Lower leg skin (tissue), 4 donors: ENCODE results near the gene GABBR2. TPM values are rescaled to one million over a fixed set of nuclear protein-coding genes. Genes with fewer than 3 reads are reported as not detected.
A peak's percentile ranks its signal among the peaks of the same experiment; 100 is the strongest.

ENCODE experiments used
- DNase-seq, 2 donors: peaks; one replicate each; pipeline ENCODE4 v3.0.0-alpha.2; 2019; ENCODE audit warnings: low spot score in 2 of 2
- H3K4me3 ChIP-seq: fragments of 200-600 bp; sonication (generic); 2 replicates; pipeline ENCODE4 v1.5.1; 2017; ENCODE audit warnings: mild to moderate bottlenecking, low read depth; ENCODE audit not compliant: poor library complexity, severe bottlenecking
- POLR2A ChIP-seq, 2 donors: fragments of 450-650 bp; IDR thresholded peaks; one replicate each; pipeline ENCODE4 v1.6.1; 2016 to 2017; ENCODE audit warnings: antibody characterized with exemption in 2 of 2, mild to moderate bottlenecking in 1 of 2, moderate library complexity in 1 of 2
- WGBS, 2 donors: methylation state at CpG; one replicate each; pipeline ENCODE4 v1.1.5; 2018; 5-methylcytosine and 5-hydroxymethylcytosine counted together
- intact Hi-C: fragments of 100-400 bp; cut with DNase I; formaldehyde crosslinking; loops from one replicate; pipeline ENCODE4 v1.15.0; 2023; ENCODE audit warnings: low total_unique reads
- total RNA-seq, 4 donors: library from RNA; depleted of rRNA; stranded (reverse); fragments of >200 nt; gene quantifications; one replicate each; pipeline ENCODE4 v1.1.0, GENCODE V29; 2016
- TF ChIP-seq, protein P1 (sequence below), 3 donors: fragments of 450-650 bp; IDR thresholded peaks; one replicate each; pipeline ENCODE4 v1.5.1; 2016; ENCODE audit warnings: antibody characterized with exemption in 3 of 3, mild to moderate bottlenecking in 3 of 3, moderate library complexity in 2 of 3

GABBR2 gene
- total RNA-seq, 4 donors from 2014 or later = 0.23 to 4.2 TPM; not detected in 2

DNA sequence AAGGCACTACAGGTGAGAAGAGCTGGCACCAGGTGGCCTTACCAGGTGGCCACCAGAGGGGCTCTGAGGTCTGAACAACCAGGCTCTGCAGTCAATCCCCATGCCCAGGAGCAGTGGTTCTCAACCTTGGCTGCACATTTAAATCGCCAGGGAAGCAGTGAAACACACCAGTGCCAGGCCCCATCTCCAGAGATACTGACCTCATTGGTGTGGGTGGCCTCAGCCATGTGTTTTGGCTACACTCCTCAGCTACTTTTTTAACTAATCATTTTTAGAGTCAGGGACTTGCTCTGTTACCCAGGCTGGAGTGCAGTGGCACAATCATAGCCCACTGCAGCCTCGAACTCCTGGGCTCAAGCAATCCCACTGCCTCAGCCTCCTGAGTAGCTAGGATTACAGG is 56.0 kb downstream of the GABBR2 start:
- WGBS, 2 donors = 90 to 91% methylated on average over 2 of the region's 2 CpGs
- no peak overlapping the region for H3K4me3 ChIP-seq
- intact Hi-C loops = no loop called here
- no peak for DNase-seq
- TF ChIP-seq, protein P1, sequence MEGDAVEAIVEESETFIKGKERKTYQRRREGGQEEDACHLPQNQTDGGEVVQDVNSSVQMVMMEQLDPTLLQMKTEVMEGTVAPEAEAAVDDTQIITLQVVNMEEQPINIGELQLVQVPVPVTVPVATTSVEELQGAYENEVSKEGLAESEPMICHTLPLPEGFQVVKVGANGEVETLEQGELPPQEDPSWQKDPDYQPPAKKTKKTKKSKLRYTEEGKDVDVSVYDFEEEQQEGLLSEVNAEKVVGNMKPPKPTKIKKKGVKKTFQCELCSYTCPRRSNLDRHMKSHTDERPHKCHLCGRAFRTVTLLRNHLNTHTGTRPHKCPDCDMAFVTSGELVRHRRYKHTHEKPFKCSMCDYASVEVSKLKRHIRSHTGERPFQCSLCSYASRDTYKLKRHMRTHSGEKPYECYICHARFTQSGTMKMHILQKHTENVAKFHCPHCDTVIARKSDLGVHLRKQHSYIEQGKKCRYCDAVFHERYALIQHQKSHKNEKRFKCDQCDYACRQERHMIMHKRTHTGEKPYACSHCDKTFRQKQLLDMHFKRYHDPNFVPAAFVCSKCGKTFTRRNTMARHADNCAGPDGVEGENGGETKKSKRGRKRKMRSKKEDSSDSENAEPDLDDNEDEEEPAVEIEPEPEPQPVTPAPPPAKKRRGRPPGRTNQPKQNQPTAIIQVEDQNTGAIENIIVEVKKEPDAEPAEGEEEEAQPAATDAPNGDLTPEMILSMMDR (IDR thresholded peaks at IDR 0.05) = no peak
- TF ChIP-seq POLR2A (IDR thresholded peaks at IDR 0.05) = no peak

DNA sequence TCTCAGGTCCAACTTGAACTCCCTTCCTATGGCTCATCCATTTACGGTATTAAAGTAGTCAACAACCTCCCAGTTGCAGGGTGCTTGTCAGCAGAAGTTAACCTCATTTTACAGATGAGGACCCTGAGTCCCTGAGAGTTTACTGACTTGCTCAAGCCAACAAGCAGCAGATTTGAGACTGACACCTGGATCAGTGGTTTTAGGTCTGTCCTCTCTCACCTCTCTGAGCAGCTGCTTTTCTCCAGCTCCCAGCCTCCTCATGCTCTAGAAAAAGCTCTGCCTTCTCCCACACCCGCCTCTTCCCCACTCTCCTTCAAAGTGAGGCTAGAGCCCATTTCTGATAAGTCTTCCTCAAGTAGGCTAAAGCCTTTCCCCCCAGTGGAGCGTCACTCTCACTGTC is 56.4 kb downstream of the GABBR2 start:
- 93% methylated on average over 3 of the region's 3 CpGs for WGBS, 2 donors
- TF ChIP-seq POLR2A (IDR thresholded peaks at IDR 0.05) = no peak
- intact Hi-C loops = no loop called here
- no peak overlapping the region for H3K4me3 ChIP-seq
- DNase-seq = peak in 1 of 2 donors; percentile 64

DNA sequence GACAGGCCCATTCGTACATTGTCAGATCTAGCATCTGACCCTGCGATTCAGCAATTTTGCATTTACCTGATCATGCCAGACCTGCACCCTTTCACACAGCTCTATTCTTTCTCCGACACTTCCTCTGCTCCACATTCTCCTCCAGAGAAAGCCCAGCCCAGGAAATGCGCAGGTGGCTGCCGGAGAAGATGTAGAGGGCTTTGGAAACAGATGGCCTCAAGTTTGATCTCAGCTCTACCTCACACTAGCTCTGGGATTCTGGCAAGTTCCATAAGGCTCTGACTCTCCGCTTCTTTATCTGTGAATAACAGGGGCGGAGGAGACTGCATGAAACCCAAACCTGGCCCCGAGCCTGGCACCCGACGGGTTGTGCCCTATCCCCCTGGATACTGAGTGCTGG is 61.5 kb downstream of the GABBR2 start:
- intact Hi-C loops = no loop called here
- peak in 1 of 2 donors; percentile 62 for DNase-seq
- H3K4me3 ChIP-seq = no peak overlapping the region
- WGBS, 2 donors = 87 to 88% methylated on average over 10 of the region's 10 CpGs
- TF ChIP-seq POLR2A (IDR thresholded peaks at IDR 0.05) = no peak
- TF ChIP-seq, protein P1 (IDR thresholded peaks at IDR 0.05) = no peak

DNA sequence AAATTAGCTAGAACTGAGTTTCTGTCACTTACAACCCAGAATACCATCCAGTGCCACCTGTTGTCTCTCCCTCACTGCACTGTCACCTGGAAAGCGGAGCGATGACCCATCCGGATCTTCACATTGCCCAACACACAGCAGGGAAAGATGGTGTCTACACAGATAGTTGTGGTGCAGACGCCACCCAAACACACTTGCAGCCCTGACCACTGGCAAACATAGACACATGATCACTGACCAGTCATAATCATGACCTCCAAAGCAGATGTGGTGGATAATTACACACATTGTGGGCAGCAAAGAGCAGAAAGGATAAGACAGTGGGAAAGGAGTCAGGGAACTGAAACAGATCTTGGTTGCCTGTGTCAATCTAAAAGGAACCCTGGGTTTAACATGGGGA is 64.7 kb downstream of the GABBR2 start:
- no peak overlapping the region for H3K4me3 ChIP-seq
- TF ChIP-seq, protein P1 (IDR thresholded peaks at IDR 0.05) = no peak
- TF ChIP-seq POLR2A (IDR thresholded peaks at IDR 0.05) = no peak
- DNase-seq = peak in 1 of 2 donors; percentile 25
- intact Hi-C loops = no loop called here
- 94 to 100% methylated on average over 4 of the region's 4 CpGs for WGBS, 2 donors

DNA sequence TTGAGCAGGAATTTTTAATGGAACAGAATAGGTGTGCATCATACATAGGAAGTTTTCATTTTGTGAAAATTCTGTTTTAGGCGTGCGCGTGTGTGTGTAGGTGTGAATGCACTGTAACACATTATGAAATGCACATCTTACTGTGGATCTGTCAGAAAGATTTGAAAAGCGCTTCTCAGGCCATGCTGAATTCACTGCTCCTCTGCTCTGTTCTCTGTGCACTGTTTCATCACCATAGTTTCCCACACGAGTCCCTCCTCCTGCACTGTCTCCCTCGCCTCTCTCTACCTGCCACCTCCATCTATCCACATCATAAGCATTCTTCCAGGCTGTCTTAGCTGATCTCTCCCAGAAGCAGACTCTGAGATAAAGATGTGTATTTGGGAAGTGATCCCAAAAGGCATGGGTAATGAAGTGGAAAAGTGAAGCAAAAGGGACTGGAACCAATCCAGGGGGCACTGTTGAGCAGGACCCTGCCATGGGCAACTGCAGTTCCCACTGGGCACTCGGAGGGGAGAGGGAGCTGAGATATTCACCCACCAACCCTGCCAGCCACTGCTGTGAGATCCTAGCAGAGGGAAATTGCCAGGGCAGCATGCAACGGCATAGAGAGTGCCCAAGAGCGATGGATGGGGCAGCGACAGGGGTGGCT is 65.9 kb downstream of the GABBR2 start:
- intact Hi-C loops = no loop called here
- 68 to 74% methylated on average over 10 of the region's 10 CpGs for WGBS, 2 donors

DNA sequence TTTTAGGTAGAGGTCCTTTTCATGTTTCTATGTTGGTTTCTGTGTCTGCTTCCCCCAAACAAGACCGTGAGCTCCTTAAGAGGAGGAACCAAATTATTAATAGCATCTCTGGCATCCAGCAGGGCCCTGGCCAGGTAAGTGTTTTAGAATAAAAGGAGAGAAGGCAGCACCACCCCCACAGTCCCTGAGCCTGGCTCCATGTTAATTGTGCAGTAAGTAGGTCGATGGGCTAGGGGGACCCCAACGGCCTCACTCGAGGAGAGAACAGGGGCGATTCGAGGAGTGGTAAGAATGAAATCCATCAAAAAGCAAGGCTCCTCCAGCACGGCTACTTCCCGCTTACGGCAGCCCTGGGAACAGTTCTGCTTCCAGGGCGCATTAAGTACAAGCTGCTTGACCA is 67.0 kb downstream of the GABBR2 start:
- H3K4me3 ChIP-seq = no peak overlapping the region
- DNase-seq = peak in 1 of 2 donors; percentile 78
- no peak for TF ChIP-seq POLR2A (IDR thresholded peaks at IDR 0.05)
- TF ChIP-seq, protein P1 (IDR thresholded peaks at IDR 0.05) = no peak
- intact Hi-C loops = no loop called here
- 70 to 84% methylated on average over 10 of the region's 10 CpGs for WGBS, 2 donors

More for the DNA sequence above, 65.9 kb downstream of the GABBR2 start:
- TF ChIP-seq, protein P1 (IDR thresholded peaks at IDR 0.05) = no peak
- no peak for TF ChIP-seq POLR2A (IDR thresholded peaks at IDR 0.05)
- DNase-seq = peak in 1 of 2 donors; percentile 61
- H3K4me3 ChIP-seq = no peak overlapping the region
